ENCODE results near the gene PGAM2. TPM values are rescaled to one million over a fixed set of nuclear protein-coding genes. Genes with fewer than 3 reads are reported as not detected.
"Not testable (repeated sequence)": the region's sequence is repeated elsewhere in the genome, so short reads cannot be mapped to it uniquely, and the experiment has no call there.

PGAM2 gene
- total RNA-seq, 1 experiment from 2014 or later, result 9.7 TPM

DNA sequence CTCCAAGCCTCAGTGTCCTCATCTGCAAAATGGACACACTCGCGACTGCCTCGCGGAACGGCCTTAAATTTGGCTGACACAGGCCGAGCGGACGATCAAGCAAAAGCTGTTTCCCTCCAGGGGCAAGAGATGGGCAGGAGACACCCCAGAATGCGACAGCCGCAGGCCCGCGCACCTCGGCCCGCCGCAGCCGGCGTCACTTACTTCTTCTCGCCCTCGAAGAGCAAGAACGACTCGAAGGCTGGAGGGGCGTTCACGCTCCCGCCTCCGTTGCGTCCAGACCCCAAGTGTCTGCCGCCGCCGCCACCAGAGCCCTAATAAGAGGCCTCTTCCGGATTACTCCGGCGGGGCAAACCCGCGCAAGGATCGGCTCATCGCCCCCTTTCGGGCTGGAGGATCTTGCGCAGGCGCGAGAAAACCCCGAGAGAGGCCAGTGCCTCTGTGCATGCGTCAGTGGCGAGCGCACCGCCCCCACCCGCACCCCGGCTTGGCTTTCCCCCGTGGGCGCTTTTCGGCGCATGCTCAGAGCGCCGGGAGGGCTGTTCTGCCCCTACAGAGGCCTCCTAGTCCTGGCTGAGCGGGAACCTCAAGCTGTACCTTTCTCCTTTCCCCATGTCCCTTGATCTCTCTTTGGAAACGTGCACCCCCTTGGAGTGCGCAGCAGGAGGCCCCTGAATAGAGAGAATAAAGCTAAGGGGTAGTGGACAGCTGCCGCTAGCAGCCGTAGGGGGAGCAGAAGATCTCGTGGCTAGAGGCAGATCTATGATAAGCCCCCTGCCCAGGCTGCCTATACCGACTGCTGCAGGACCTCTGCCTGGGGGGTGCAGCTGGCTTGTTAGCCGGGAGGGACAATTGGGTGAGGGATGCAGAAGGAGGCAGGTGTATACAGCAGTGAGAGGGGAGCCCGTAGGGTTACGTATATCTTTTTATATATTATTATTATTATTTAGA is 46.2 kb downstream of the PGAM2 start:
- not testable (repeated sequence) for H3K27me3 ChIP-seq (ENCODE audit: insufficient read depth, low read depth); H3K9me3 ChIP-seq (ENCODE audit: insufficient read depth, low read depth); H3K36me3 ChIP-seq (ENCODE audit: low read depth); H3K9me2 ChIP-seq (ENCODE audit: insufficient read depth); BruUV-seq (replicated peaks); H4K20me1 ChIP-seq (ENCODE audit: insufficient read depth); H3K27ac ChIP-seq; H3F3A ChIP-seq (ENCODE audit: insufficient read depth, low read depth)
- peak; percentile 90 to 100 for DNase-seq
- Histone ChIP-seq H3K4me3 (peak overlapping the region; percentile 76), H3K79me2 (ENCODE audit: low read depth) (peaks cover 20% of the 10 kb centered on the region), H3K4me1 (replicated peaks; ENCODE audit: insufficient read depth) (peaks cover 12% of the 10 kb centered on the region), H3K4me2 (peak overlapping the region; percentile 90), H2AFZ (peak overlapping the region; percentile 76)
- ChIA-PET CTCF (interaction anchor here (0.5 to 1.1 kb wide), 6 partner anchors 31 to 459 kb away, joined by 3 to 8 read pairs (median 4); no protein-coding TSS in a partner anchor), POLR2A (ENCODE audit: unreplicated experiment) (interaction anchor here (0.7 to 0.8 kb wide), 2 partner anchors 205 to 563 kb away, joined by 3 read pairs; partner anchors contain the start of gene TMED4)
- TF ChIP-seq, protein P1, sequence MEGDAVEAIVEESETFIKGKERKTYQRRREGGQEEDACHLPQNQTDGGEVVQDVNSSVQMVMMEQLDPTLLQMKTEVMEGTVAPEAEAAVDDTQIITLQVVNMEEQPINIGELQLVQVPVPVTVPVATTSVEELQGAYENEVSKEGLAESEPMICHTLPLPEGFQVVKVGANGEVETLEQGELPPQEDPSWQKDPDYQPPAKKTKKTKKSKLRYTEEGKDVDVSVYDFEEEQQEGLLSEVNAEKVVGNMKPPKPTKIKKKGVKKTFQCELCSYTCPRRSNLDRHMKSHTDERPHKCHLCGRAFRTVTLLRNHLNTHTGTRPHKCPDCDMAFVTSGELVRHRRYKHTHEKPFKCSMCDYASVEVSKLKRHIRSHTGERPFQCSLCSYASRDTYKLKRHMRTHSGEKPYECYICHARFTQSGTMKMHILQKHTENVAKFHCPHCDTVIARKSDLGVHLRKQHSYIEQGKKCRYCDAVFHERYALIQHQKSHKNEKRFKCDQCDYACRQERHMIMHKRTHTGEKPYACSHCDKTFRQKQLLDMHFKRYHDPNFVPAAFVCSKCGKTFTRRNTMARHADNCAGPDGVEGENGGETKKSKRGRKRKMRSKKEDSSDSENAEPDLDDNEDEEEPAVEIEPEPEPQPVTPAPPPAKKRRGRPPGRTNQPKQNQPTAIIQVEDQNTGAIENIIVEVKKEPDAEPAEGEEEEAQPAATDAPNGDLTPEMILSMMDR (conservative IDR thresholded peaks at IDR 0.05), result peak; percentile 70
- intact Hi-C loops (cut with micrococcal nuclease; ENCODE audit: unreplicated experiment), result loop anchor here (1.0 to 2.0 kb wide), 2 partner anchors 25 to 64 kb away; partner anchors contain the start of genes DBNL and POLM

DNA sequence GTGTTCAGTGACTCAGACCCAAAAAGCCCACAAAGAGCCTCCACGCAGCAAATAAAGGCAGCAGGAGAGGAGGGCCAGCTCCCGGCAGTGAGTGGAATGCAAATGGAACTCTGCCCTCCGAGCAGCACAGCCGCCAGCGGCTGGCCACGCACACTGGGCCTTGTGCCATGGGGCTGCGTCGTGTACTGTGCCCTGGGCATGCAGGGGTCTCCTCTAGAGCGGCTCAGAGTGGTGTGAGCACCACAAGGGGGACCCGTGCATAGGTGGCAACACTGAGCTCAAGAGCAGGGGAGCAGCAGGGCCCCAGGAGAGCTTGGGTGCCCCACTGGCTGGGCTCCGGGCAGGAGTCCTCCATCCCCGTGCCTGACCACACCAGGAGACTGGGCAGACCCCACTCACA is 50.3 kb downstream of the PGAM2 start:
- intact Hi-C loops (cut with micrococcal nuclease; ENCODE audit: unreplicated experiment), result not testable (repeated sequence)

More for the DNA sequence above, 50.3 kb downstream of the PGAM2 start:
- H3K9me3 ChIP-seq (ENCODE audit: insufficient read depth, low read depth); H2AFZ ChIP-seq; H3K4me2 ChIP-seq; H3F3A ChIP-seq (ENCODE audit: insufficient read depth, low read depth); CTCF ChIA-PET; H3K27ac ChIP-seq; DNase-seq; H3K36me3 ChIP-seq (ENCODE audit: low read depth); H3K4me1 ChIP-seq (replicated peaks; ENCODE audit: insufficient read depth); H3K9me2 ChIP-seq (ENCODE audit: insufficient read depth); H3K27me3 ChIP-seq (ENCODE audit: insufficient read depth, low read depth); BruUV-seq (replicated peaks); POLR2A ChIA-PET (ENCODE audit: unreplicated experiment); H4K20me1 ChIP-seq (ENCODE audit: insufficient read depth); H3K4me3 ChIP-seq: not testable (repeated sequence)
- H3K79me2 ChIP-seq (ENCODE audit: low read depth), result peaks cover 20% of the 10 kb centered on the region

Small RNA genes within 50 kb of the gene (microRNA-seq; reads per million reads assigned to microRNA genes)
- gene MIR6837 (ENCODE audit: borderline number of aligned reads, borderline replicate concordance) (not detected), gene MIR6838 (ENCODE audit: borderline number of aligned reads, borderline replicate concordance) (2.0 reads per million)

Other genes with a start within 250 kb of the PGAM2 start
- gene MRPS24, start 196.1 kb downstream of the PGAM2 start, total RNA-seq (2021), result 239 and 301 TPM in 2 replicates
- 45.7 and 49.5 TPM in 2 replicates for gene URGCP, start 159.0 kb downstream of the PGAM2 start, total RNA-seq (2021)
- gene UBE2D4, start 139.1 kb downstream of the PGAM2 start, total RNA-seq (2021), result 11.2 and 17.1 TPM in 2 replicates
- gene SPDYE1, start 67.7 kb downstream of the PGAM2 start, total RNA-seq (2021), result not detected in 2 replicates
- gene DBNL, start 20.9 kb downstream of the PGAM2 start, total RNA-seq (2021), result 65.6 and 70.7 TPM in 2 replicates
- 58.8 and 59.1 TPM in 2 replicates for gene POLM, start 17.0 kb upstream of the PGAM2 start, total RNA-seq (2021)
- 0.33 and 0.98 TPM in 2 replicates for gene AEBP1, start 38.8 kb upstream of the PGAM2 start, total RNA-seq (2021)
- gene POLD2, start 58.0 kb upstream of the PGAM2 start, total RNA-seq (2021), result 217 and 249 TPM in 2 replicates
- gene MYL7, start 75.8 kb upstream of the PGAM2 start, total RNA-seq (2021), result not detected in 2 replicates
- not detected in 2 replicates for gene GCK, start 123.9 kb upstream of the PGAM2 start, total RNA-seq (2021)
- gene YKT6, start 135.4 kb upstream of the PGAM2 start, total RNA-seq (2021), result 109 and 142 TPM in 2 replicates